Large intestine (tissue), 3 donors: ENCODE measurements around the gene MSI2. TPM values are rescaled to one million over a fixed set of nuclear protein-coding genes. Genes with fewer than 3 reads are reported as not detected.

Source experiments
- DNase-seq, 2 donors: peaks; one replicate each; pipeline versions ENCODE4 v3.0.0 to v3.0.0-alpha.2; 2013
- H3K27ac ChIP-seq: one replicate; pipeline ENCODE4 v1.5.1; 2013; ENCODE audit warnings: low read length
- H3K27me3 ChIP-seq: 2 replicates; pipeline ENCODE4 v1.6.1; 2013; ENCODE audit warnings: low read length; ENCODE audit not compliant: control insufficient read depth, insufficient read depth
- H3K36me3 ChIP-seq: 2 replicates; pipeline ENCODE4 v1.6.1; 2013; ENCODE audit warnings: low read length; ENCODE audit not compliant: control insufficient read depth, insufficient read depth
- H3K4me1 ChIP-seq: one replicate; pipeline ENCODE4 v1.6.1; 2013; ENCODE audit warnings: low read length; ENCODE audit not compliant: control insufficient read depth, insufficient read depth
- H3K4me3 ChIP-seq: one replicate; pipeline ENCODE4 v1.5.1; 2013; ENCODE audit warnings: low read length
- H3K9me3 ChIP-seq: one replicate; pipeline ENCODE4 v1.6.1; 2013; ENCODE audit warnings: mild to moderate bottlenecking, low read depth, low read length, moderate library complexity; ENCODE audit not compliant: control insufficient read depth
- WGBS: methylation state at CpG from one replicate; pipeline ENCODE4 v1.1.5; 2013; ENCODE audit warnings: low lambda C conversion rate; ENCODE audit not compliant: insufficient coverage; 5-methylcytosine and 5-hydroxymethylcytosine counted together
- polyA plus RNA-seq: library from polyadenylated mRNA; unstranded; fragments of 120-200 nt; gene quantifications from one replicate; pipeline ENCODE4 v1.2.1, GENCODE V29; 2013

Gene MSI2
- polyA plus RNA-seq, 1 donor, result 46.1 TPM

DNA sequence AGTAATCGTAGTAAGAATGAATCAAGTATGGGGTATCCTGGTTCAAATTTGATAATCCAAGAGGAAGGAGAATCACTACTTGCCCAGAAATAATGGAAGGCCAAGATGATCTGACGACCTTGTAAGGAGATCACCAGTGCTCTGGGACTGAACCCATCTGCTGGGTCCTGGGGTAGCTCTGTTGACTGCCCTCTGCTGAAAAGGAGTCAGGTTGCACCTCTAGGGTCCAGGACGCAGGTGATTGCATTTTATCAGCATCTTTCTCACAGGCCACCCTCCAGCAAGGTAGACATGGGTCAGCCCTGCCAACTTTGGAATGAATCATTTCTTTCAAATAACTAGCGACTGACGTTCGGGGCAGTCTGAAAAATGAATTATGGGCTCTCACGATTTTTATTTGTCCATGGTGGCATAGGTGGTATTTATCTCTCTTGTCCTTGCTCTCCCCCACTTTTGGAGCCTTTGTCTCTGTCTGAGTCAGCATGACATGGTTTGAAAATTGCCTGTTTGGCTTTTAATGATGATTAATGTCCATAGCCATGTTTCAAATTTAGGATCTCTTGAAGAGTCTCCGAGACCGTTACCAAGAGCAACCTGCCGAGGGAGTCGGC, 163.7 kb downstream of the MSI2 start:
- Histone ChIP-seq H3K36me3 (peaks cover 2% of the 10 kb centered on the region), H3K27me3 (no peaks in the 10 kb centered on the region), H3K9me3 (peaks cover 4% of the 10 kb centered on the region), H3K4me3 (no peak overlapping the region), H3K27ac (peak overlapping the region; percentile 93), H3K4me1 (peaks cover 48% of the 10 kb centered on the region)
- no peak for DNase-seq
- WGBS, result no CpG with 5 or more reads among the region's 11 CpGs

DNA sequence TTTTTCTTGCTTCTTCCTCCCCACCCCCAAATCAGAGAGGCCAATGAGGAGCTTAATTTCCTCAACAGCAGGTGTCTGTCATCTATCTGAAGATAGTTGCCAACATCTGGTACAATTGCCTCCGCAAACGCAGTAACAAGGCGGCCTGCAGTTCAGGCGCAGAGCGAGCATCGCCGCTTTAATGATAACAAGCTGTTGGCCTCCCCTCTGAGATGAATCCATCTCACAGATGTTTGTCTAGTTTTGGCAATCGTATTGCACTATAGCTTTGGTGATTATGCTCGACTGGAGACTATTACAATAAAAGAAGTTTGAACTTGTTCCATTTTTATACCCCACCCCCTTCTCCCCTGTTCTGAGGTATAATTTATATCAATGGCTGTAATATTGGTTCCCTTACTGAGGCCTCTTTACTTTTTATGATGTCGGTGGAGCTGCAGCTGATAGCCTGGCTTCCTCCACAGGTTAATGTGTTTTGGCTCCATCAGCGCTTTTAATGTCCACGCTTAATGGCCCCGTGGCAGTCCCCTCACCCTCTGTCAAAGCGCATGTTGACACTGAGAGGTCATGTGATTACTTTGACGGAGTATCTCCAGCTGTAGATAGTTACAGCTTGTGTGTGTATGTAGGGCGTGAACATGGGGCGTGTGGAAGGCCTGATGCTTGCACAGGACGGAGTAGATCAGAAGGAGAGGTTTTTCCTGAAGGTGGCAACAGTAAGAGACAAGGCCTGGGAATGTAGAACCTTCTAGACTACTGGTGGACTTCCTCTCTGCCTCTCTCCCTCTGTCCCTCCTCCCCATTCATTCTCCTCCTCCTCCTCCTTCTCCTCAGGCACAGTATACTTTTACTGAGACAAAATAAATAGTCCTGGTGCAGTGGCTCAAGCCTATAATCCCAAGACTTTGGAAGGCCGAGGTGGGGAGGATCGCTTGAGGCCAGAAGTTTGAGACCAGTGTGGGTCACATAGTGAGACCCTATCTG, 164.7 kb downstream of the MSI2 start:
- peaks cover 2% of the 10 kb centered on the region for H3K36me3 ChIP-seq
- no peaks in the 10 kb centered on the region for H3K27me3 ChIP-seq
- H3K4me3 ChIP-seq, result no peak overlapping the region
- peak overlapping the region; percentile 93 for H3K27ac ChIP-seq
- WGBS, result no CpG with 5 or more reads among the region's 20 CpGs
- peak; percentile 91 to 97 for DNase-seq
- peaks cover 49% of the 10 kb centered on the region for H3K4me1 ChIP-seq
- peaks cover 4% of the 10 kb centered on the region for H3K9me3 ChIP-seq

DNA sequence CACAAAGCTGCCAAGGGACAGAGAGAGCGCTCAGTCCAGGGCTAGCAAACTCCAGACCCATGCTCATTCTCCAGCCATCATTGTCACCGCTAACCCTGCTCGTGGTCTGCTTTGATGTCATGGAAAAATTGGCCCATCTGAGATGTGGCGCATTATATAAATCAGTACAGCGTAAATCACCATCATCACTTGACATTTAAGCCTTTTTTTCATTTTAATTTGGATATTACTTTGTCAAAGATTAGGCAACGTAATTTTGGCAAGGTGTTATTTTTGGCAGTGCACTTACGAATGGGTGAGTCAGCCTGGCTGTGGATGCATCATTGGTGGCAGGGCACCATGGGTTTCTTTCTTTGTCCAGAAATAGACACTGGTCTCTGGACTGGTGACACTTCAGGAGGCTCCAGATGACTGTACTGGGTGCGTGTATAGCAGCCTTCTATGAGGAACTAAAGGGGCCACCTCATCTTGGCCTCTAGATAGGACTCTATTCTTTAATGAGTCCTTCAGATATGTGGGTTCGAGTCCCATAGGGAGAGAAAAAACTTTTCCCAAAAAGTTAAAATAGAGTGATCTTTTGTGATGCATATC, 166.3 kb downstream of the MSI2 start:
- Histone ChIP-seq H3K27ac (peak overlapping the region; percentile 93), H3K36me3 (no peaks in the 10 kb centered on the region), H3K9me3 (no peaks in the 10 kb centered on the region), H3K4me1 (peaks cover 53% of the 10 kb centered on the region), H3K27me3 (no peaks in the 10 kb centered on the region), H3K4me3 (no peak overlapping the region)
- 100% methylated on average over 3 of the region's 9 CpGs for WGBS
- DNase-seq, result no peak

DNA sequence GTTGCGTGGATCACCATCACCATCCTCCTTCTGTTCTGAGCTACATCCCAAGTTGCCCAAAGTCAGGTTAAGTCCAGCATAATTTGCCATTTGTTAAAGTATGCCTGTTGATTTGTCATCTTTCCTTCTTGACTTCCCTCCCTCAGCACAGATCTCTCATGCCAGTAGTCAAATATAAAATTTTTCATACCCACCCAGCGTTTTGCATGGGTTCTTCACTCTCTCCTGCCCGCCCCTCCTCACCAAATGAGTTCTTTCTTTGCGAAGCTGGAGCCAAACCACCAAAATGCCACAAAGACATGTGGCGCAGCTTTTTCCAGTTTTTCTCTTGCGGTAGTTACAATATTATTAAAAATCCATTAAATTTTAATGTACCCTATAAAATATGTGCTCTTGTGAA, 167.2 kb downstream of the MSI2 start:
- Histone ChIP-seq H3K27me3 (no peaks in the 10 kb centered on the region), H3K9me3 (no peaks in the 10 kb centered on the region), H3K4me3 (no peak overlapping the region), H3K36me3 (no peaks in the 10 kb centered on the region), H3K27ac (no peak overlapping the region), H3K4me1 (peaks cover 53% of the 10 kb centered on the region)
- no peak for DNase-seq
- 76% methylated on average over 4 of the region's 6 CpGs for WGBS

DNA sequence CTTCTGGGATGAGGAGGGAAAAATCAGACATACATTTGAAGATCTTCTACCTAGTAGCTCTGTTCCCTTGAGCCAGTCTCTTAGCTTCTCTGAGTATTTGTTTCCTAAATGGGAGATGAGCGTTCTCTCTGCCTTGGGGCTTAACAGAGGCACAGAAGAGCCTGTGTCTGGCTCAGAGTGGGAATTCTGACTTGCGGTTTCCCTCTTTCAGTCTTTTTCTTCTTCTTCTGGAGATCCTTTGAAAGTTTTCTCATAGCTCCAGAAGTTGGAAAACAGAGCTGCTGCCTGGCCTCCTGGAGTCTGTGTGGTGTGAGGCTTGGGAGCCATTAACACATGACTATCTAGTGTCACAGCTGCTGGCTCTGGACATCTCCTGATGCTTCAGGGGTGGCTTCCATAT, 167.9 kb downstream of the MSI2 start:
- Histone ChIP-seq H3K4me3 (no peak overlapping the region), H3K27me3 (no peaks in the 10 kb centered on the region), H3K36me3 (no peaks in the 10 kb centered on the region), H3K27ac (peak overlapping the region; percentile 92), H3K9me3 (no peaks in the 10 kb centered on the region), H3K4me1 (peaks cover 53% of the 10 kb centered on the region)
- WGBS, result no CpG with 5 or more reads among the region's 2 CpGs
- no peak for DNase-seq

DNA sequence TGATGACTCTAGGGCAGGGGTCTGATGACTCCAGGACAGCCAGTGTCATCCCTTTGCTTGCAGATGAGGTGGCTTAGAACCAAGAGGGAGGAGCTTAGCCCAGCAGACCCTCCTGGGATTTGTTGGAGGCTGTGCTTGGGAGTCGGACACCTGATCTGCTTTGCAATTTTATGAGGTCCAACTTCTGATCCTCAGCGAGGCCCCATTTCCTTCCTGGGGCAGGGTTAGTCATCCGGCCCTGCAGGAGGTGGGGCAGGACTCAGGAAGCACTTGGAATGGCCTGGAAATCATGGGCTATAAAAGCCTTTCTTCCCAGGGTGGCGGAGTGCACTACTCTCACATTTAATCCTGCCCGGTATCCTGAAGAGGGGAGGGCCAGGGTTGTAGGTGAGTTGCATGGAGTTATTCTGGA, 168.5 kb downstream of the MSI2 start:
- Histone ChIP-seq H3K4me3 (no peak overlapping the region), H3K4me1 (peaks cover 53% of the 10 kb centered on the region), H3K27me3 (no peaks in the 10 kb centered on the region), H3K27ac (peak overlapping the region; percentile 92), H3K9me3 (no peaks in the 10 kb centered on the region), H3K36me3 (no peaks in the 10 kb centered on the region)
- peak; percentile 94 to 98 for DNase-seq
- WGBS, result no CpG with 5 or more reads among the region's 5 CpGs

DNA sequence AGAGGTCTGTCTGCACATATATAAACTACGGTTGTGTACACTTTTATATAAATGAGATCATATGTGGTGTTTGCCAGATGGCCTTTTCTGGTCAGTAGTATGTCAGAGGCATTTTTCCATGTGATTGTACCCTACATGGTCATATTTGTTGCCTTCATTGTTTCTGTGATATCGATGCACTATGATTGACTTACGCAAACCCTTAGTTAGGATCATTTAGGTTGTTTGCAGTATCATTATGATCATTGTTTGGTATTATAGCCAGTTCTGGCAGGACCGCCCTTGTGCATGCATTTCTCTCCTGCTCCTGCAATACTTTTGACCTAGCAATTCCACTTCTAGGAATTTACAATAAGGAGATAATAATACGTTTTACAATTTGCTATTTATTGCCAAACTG, 169.1 kb downstream of the MSI2 start:
- H3K9me3 ChIP-seq, result no peaks in the 10 kb centered on the region
- WGBS, result no CpG with 5 or more reads among the region's 5 CpGs
- peaks cover 50% of the 10 kb centered on the region for H3K4me1 ChIP-seq

DNA sequence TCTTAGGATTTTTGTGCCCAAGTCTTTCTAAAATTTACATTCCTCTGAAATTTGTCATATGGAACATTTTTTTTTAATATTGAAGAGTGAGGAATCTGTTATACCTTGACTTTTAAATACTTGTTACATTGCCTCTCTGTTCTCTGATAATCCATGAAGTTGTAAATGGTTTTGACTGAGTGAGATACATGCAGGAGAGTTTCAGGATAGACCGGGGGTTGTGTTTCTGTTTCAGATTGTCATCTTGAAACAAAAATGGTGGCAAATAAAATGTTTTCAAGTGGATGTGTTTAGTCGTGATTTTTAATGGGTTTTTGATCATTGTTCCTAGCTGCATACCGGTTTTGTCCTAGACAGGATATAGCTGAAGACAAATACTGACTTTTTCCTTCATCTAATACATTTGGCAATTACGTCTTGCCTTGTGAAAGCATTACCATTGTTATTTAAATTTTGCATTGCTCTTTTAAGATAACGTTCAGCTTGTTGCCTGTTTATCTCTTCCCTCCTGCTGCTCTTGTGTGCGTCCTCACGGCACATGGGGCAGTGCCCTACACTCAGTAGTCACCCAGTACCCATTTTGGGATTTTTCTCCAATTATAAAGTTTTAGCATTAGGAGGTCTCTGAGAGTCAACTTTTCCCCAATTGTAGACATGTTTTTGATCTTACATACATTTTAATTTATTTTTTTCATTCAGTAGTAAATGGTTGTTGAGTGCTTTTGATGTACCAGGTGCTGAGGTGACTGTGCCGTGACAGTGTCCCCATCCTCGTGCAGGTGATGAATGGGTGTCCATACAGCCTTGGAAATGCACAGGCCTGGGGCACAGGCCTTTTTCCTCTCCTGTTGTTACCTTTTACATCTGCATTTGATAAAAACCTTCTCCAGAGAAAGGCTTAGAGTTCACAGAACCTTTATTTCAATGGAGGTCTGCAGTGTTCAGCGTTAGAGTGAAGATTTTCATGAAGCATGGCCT, 169.9 kb downstream of the MSI2 start:
- Histone ChIP-seq H3K4me1 (peaks cover 44% of the 10 kb centered on the region), H3K36me3 (no peaks in the 10 kb centered on the region), H3K9me3 (no peaks in the 10 kb centered on the region), H3K4me3 (no peak overlapping the region), H3K27ac (peak overlapping the region; percentile 92), H3K27me3 (no peaks in the 10 kb centered on the region)
- DNase-seq, result peak in 1 of 2 donors; percentile 48
- 43% methylated on average over 3 of the region's 10 CpGs for WGBS

More for the DNA sequence above, 169.1 kb downstream of the MSI2 start:
- no peaks in the 10 kb centered on the region for H3K27me3 ChIP-seq
- H3K36me3 ChIP-seq, result no peaks in the 10 kb centered on the region
- DNase-seq, result peak in 1 of 2 donors; percentile 76
- H3K27ac ChIP-seq, result peak overlapping the region; percentile 92
- H3K4me3 ChIP-seq, result no peak overlapping the region

DNA sequence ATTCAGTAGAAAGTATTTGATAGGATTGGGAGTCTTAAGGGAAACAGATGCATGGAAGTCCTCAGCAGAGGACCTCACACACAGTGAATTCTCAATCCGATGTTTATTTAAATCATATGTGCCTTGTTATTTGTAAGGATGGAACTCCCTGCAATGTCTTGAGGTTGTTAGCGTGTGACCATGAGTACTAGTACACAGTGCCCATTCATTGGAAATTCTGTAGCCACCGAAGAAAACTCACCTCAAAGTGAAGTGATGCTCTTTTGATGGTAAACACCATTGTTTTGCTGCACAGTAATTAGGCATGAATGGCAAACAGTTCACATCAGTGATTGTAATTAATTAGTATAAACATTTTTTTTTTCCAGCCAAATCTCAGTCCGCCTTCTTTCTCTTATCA, 173.6 kb downstream of the MSI2 start:
- no peak for DNase-seq
- no peaks in the 10 kb centered on the region for H3K9me3 ChIP-seq
- H3K27ac ChIP-seq, result no peak overlapping the region
- no peaks in the 10 kb centered on the region for H3K36me3 ChIP-seq
- peaks cover 15% of the 10 kb centered on the region for H3K4me1 ChIP-seq
- H3K27me3 ChIP-seq, result no peaks in the 10 kb centered on the region
- no peak overlapping the region for H3K4me3 ChIP-seq
- WGBS, result no CpG with 5 or more reads among the region's 4 CpGs
